NCI-H2227 (cell line): ENCODE measurements around the gene NEU3.
A peak's percentile ranks its signal among the peaks of the same experiment; 100 is the strongest.
"Not testable (repeated sequence)": the region's sequence is repeated elsewhere in the genome, so short reads cannot be mapped to it uniquely, and the experiment has no call there.

ENCODE experiments used
- DNase-seq: peaks from one replicate; lab custom pipeline; 2025; ENCODE audit not compliant: unreplicated experiment; lab: John Stamatoyannopoulos, UW

NEU3 gene

DNA sequence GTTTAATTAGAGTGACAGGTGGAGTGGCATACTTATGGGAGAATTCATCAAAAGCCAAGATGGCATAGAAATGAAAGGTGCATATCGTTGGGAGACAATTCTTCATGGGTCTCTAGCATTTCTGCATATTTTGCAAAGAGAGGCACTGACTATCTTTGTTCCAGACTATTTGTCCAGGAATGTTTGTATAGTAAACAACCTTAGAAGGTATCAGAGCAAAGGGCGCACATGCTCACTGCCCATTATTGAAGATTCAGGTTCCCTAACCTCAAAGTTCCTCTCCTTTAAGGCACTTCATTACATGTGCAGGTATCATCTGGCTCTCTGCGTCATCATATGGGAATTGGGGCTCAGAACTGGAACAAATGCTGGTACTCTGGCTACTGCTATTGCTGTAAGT is 4.7 kb upstream of the NEU3 start:
- no peak for DNase-seq

DNA sequence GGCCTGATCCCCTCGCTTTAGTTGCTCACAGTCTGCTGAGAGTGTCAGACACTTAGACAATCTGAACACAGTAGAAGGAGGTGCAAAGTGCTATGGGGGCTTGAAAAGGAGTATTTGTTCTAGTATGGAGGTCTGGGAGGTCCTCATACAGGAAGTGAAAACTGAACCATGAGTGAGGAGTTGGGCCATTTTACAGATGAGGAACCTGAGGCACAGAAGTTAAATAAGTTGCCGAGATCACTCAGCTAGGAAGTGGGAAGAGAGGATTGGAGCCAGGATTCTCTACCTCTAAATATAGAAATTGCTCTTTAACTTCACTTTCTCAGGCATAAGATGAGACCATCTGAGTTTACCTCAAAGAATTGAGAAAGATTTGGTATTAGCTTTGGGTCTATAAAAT is 4.0 kb upstream of the NEU3 start:
- no peak for DNase-seq

DNA sequence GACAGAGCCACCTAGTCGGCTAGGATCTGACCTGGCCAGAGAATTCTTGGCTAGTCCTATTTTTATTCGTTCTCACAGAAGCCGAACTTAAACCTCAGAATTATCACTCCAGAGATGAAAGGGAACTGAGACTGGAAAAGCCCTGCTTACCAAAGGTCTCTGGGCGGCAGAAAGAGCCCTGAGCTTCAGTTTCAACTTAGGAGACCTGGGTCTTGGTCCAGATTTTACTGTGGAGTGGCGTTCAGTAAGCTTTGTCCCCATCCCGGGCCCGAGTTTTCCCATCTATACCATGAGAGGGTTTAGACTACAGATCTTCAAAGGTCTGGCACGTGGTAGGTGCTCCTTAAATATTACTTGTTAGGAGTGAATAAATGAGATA is 516 bp downstream of the NEU3 start:
- DNase-seq = no peak

DNA sequence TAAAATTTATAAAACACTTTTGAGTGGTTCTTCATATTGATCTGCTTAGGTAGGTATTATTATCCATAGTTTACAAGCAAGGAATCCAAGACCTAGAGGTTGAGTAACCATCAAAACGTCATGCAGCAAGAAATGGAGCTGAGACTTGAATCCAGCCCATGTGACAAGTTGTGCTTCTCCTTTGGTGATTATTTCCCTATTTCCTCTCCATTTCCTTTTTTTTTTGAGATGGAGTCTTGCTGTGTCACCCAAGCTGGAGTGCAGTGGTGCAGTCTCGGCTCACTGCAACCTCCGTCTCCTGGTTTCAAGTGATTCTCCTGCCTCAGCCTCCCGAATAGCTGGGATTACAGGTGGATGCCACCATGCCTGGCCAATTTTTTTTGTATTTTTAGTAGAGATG is 1.4 kb downstream of the NEU3 start:
- DNase-seq = not testable (repeated sequence)

DNA sequence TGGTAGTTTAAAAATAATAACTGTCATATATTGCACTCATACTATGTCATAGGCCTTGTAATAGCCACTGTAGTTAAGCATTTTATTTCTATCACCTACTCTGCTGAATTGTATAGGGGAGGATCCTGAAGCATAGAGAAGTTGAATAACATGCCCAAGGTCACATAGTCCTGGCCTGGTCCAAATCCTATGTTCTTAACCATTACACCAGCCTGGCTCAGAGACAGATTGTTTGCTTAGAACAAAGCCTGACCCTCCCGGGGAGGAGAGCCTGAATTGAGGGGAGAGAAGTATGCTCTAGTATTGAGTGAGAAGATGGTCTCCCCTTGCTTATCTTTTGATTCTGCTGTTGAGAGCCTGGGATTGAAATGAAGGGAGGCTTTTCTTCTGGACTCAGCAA is 2.2 kb downstream of the NEU3 start:
- DNase-seq = no peak

DNA sequence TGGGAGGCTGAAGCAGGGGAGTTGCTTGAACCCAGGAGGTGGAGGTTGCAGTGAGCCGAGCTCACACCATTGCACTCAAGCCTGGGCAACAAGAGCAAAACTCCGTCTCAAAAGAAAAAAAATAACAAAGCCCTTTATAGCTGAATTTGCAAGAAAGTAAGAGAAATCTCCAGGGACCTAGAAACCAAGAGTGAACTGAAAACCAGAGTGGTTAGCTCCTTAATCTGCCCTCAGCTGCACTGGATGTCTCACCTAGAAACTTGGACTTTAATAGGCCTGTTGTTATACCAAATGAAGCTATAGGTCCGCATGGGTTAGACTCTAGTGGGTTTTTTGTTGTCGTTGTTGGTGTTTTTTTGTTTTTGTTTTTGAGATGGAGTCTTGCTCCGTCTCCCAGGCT is 4.1 kb downstream of the NEU3 start:
- DNase-seq = no peak

DNA sequence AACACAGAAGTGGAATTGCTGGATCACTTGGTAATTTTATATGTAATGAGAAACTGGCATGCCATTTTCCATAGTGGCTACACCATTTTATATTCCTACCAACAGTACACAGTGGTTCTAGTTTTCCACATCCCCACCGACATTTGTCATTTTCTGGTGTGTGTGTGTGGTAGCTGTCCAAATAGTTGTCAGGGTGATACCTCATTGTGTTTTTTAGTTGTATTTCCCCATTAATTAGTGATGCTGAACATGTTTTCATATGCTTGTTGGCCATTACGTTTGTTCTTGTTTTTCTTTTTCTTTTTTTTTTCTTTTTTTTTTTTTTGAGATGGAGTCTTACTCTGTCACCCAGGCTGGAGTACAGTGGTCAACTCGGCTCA is 12.2 kb downstream of the NEU3 start:
- DNase-seq = no peak

DNA sequence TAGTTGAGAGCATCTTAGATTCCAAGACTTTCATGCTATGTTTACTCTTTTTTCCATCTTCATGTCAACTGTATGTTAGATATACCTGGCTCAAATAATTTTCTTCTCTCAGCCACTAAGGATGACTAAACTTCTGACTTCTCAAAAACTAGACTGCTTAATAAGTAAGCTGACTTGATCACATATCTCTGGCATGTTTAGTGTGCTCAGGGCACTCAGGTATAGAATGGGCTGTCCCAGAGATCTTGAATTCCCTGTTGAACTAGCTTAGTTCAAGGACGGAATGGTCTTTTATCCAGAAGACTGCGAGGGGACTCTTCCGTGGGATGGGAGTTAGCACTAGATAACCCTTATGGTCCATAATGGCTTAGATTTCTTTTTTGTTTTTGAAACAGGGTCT is 13.0 kb downstream of the NEU3 start:
- DNase-seq = no peak

DNA sequence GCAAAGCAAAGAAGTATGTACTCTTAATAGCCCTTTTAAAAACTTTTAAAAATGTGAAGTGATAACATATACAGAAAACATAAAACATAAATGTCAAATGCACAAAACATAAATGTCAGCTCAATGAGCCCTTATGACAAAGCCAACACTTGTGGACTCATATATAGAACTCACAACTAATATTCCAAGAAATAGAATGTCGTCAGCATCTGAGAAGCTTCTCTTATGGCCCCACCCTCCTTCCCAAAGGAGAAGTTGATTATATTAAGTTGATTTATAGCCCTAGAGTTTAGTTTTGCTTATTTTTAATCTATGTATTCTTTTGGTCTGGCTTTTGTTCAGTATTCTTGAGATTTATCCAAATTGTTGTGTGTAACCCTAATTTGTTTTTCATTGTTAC is 13.8 kb downstream of the NEU3 start:
- no peak for DNase-seq

DNA sequence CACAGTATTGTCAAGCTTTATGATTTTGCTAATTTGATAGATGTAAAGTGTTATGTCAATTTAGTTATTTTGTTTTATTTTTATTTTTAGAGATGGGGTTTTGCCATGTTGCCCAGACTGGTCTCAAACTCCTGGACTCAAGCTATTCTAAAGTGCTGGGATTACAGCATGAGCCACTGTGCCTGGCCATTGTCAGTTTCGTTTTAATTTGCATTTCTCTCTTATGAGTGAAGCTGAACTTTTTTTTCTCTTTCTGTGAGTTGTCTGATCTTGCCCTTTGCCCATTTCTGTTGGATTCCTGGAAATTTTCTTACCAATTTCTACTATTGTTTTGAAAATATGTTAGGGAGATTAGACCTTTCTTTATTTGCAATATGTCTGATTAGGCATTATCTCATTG is 15.5 kb downstream of the NEU3 start:
- no peak for DNase-seq

DNA sequence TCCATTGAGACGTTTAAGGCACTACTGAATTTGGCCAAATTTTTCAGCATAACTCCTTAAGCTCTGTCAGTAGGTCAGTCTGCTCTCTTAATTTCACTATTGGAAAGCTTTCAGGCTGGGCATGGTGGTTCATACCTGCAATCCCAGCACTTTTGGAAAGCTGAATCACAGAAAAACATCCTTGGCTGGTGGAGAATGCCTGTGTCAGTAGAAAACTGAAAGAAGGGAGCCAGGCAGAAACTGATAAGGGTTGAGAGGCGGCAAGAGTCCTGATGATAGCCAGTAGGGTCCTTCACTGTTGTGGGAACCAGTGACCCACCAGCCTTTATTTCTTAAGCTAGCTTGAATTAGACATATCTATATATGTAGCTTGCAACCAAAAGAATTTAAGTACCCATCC is 22.6 kb downstream of the NEU3 start:
- no peak for DNase-seq

DNA sequence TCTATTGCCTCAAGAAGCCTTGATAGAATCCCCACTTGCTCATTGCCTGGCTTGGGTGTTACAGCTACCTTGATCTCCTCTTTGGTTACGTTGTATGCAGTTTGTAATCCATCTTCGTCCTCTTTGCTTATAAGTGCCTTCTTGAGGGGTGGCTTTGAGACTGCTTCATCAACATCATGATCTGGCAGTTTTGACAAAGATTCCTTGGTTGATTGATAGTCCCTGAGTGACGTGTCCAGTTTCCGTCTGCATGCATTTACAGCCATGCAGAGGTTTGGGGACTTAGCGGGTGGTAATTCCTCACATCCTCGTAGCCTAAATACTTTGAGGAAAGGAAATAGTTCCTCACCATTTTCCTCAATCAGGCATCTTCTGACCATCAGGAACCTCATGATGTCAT is 23.1 kb downstream of the NEU3 start:
- no peak for DNase-seq

DNA sequence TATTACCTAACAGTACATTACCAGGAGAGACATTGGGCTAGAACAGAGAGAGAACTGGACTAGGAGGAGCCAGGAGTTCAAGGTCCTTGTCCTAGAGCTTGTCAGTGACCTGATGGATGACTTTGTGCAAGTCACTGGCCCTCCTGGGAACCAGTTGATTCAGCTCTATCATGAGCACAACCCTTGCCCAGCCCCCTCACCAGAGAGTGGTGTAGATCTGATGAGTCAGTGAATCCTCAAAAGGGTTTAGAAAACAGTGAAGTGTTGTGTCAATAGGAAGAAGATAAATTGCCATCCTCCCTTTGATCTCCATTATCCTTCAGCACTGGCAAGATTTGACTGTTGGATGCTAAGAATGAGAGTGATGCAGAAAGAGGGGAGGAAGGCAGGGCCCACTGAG is 24.3 kb downstream of the NEU3 start:
- DNase-seq = no peak

DNA sequence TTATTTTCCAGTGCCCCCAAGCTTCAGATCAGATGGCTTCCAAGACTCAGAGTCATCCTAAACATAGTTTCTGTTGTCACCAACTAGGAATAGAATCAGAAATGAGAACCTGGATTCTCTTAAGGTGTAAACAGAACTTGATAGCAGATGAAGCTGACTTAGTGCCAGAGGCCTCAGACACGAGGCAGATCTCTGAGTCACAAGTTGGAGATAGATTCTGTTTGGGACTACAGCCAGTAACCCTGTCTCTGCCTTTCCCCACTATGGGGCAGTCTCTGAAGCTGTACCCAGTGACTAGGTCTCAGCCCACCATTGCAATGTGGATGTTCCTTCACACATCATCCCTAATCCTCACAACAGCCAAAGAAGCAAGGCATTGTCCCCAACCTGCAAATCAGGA is 25.4 kb downstream of the NEU3 start:
- no peak for DNase-seq

DNA sequence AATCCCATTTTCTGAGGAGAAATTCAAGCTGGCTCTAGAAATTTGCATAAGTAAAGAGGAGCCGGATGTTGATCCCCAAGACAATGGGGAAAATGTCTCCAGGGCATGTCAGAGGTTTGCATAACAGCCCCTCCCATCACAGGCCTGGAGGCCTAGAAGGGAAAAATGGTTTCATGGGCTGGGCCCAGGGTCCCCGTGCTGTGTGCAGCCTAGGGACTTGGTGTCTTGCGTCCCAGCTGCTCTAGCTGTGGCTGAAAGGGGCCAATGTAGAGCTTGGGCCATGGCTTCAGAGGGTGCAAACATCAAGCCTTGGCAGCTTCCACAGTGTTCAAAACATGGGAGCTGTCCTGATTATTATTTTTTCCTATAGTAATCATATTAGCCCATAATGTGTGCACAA is 30.5 kb downstream of the NEU3 start:
- not testable (repeated sequence) for DNase-seq

DNA sequence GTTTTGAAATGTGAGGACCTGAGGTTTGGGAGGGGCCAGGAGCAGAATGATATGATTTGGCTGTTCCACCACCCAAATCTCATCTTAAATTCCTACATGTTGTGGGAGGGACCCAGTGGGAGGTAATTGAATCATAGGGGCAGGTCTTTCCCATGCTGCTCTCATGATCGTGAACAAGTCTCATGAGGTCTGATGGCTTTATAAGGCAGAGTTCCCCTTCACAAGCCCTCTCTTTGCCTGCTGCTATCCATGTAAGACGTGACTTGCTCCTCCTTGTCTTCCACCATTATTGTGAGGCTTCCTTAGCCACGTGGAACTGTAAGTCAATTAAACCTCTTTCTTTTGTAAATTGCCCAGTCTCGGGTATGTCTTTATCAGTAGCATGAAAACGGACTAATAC is 31.6 kb downstream of the NEU3 start:
- DNase-seq = not testable (repeated sequence)

DNA sequence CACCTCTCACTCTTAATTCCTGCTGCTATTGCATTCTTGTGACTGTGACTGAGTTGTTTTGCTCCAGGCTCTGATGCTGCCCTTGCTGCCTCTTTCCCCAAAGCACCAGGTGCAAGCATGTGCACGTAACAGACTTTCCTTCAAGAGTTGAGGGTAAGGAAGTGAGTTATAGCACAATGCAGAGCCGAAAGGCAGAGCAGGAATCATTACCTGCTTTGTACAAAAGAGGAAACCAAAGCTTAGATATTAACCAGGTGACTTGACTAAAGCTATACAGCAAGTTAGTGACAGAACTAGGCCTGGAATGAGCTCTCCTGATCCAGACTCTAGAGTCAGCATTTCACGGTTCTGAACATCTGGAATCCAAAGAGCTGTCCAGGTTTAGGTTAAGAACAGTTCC is 33.6 kb downstream of the NEU3 start:
- no peak for DNase-seq

DNA sequence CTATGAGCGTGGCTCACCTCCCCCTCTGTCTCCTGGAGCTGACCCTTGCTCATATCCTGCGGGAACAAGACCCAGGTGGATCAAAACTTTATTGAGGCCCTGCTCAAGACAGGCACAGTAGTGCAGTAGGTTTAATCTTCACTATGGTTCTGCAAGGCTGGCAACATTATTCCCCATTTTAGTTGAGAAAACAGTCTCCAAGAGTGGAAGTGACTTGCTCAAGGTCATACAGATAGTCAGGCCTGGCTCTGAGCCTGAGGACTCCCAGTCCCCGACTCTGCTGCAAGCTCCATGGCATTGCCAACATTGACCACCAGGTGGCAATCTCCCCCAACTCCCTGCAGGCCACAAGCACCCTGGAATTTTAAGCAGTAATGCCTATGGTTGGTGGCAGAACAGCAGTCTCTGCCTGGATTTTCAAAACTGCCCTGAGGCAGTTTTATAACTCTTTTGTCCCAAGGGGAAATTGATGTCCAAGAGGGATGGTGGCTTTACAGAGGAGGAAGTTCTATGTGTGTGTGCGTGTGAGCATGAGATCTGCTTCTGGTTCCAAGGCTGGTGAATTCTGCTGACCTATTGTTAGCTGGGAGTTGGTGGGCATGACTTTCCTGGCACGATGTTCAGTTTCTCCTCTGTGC is 34.1 kb downstream of the NEU3 start:
- peak; percentile 85 for DNase-seq

DNA sequence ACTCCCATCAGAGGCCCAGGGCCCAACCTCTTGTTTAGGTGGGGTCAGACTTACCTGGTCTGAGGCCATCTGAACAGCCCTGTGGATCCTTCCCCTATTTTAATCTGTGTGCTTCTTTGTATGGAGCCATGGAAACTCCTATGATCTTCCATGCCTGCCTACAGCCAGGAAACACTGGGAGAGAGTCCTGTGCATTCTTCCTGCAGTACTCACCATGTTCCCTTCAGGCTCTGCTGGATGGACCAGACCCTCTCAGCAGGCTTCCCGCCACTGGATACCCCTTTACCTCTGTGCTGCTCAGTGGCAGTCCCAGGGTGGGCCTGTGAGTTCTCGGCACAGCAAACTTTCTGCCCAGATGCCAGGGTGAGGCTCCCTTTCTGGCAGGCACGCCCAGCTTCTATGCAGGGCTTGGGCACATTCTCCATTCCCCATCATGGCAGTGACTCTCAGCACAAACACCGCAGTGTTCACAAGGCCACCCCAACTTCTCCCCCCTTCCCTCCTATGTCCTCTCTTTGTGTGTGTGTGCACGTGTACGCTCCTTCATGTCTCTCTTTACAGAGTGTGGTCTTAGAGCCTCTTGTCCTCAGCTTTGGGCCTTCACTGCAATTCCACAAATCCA is 34.8 kb downstream of the NEU3 start:
- no peak for DNase-seq

DNA sequence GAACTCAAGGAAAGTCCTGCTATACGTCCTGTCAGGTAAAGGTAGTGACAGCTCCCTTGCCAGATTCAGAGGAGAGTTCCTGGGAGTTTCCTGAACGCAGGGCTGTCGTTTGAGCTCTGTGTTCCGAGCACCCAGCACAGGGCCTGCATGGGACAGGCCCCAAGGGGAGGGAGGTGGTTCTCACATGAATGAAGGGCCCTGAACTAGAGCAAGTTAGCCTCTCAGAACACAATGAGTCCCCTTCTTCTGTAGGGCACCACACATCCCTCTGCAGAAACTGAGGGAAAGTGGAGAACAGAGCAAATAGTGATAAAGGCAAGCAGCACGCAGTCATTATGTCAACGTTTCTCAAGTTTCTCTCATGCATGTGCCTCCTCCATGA is 35.3 kb downstream of the NEU3 start:
- no peak for DNase-seq

DNA sequence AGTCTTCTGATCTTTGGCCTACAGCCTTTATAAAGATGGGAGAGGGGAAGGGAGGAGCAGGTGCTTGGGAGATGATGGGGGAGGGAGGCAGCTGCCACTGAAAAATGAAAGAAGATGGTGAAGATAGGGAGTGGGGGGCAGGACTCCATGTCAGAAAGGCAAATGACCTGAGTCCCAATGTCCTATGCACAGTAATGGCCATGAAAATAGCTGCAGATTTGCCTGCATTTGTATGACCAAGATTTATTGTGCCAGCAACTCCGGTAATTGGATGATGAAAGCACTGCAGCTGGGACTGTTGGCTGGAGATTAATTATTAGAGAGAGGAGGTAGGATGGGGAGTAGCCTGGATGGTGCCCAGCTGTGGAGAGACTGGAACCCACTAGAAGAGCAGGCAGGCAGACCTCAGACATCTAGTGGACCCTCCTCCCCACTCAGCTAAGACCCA is 36.1 kb downstream of the NEU3 start:
- peak; percentile 14 for DNase-seq

DNA sequence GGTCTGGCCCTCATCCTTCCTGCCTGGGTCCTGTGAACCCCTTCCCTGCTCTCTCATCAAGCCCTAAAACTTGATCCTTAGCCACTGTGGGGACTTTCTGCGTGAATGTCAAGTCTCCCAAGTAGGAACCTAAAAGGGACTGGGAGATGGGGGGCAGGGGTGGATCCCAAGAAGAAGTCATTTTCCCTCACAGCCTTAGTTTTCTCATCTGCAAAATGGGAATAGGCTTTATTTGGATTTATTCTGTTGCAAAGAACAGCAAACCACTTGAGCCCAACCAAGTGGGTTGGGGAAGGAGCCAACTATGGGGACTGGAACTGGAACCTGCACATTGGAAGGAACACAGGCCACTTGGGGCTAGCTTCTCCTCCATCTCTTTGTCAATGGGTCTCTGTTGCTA is 36.8 kb downstream of the NEU3 start:
- no peak for DNase-seq

DNA sequence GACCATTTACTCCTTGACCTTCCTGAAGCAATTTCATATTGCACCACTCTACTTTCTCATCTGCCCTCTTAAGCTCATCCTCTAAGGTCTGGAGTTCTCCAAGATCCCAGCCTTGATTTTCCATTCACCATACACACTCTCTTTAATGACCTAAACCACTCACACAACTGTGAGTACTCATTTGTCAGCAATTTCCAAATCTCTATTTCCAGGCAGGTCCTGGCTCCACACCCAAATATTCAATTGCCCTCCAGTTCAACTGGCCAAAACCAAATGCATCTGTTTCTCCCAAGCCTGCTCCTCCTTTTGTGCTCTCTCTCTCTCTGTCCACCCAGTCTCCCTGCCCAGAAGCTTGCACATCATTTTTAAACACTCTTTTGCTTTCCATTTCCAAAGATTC is 39.6 kb downstream of the NEU3 start:
- DNase-seq = no peak
